ENCODE results near the gene RBPJ. TPM values are rescaled to one million over a fixed set of nuclear protein-coding genes. Genes with fewer than 3 reads are reported as not detected.

Gene RBPJ
- total and polyA plus RNA-seq, 2 of the 8 experiments (the other 6 are each of a cell fraction or from before 2014, with no cell fraction given): 65.5 to 217 TPM

GRCh38 chr4:26476545-26476944 is 155.7 kb downstream of the RBPJ start (continued):
- TF ChIP-seq CHD7 (IDR thresholded peaks at IDR 0.05; ENCODE audit: insufficient replicate concordance, low read length): no peak

Measured in H1 (cell line).